ENCODE results near the gene EIPR1. TPM values are rescaled to one million over a fixed set of nuclear protein-coding genes. Genes with fewer than 3 reads are reported as not detected.

The EIPR1 gene
- total RNA-seq, 1 experiment from 2014 or later = 40.4 TPM

GRCh38 chr2:3212061-3212362, 165.6 kb downstream of the EIPR1 start:
- Histone ChIP-seq H3K9me3 (ENCODE audit: insufficient read depth, low read depth) (no peaks in the 10 kb centered on the region), H3K79me2 (ENCODE audit: low read depth) (no peaks in the 10 kb centered on the region), H3K27me3 (ENCODE audit: insufficient read depth, low read depth) (no peaks in the 10 kb centered on the region), H3K27ac (no peak overlapping the region), H2AFZ (no peak overlapping the region), H4K20me1 (ENCODE audit: insufficient read depth) (peaks cover 17% of the 10 kb centered on the region; the same call in 1 of the 2 replicates), H3K4me3 (no peak overlapping the region), H3K4me1 (replicated peaks; ENCODE audit: insufficient read depth) (no peaks in the 10 kb centered on the region), H3K36me3 (ENCODE audit: low read depth) (0 out of 2 replicates have a peak, but pooled peaks cover 6% of the 10 kb centered on the region), H3F3A (ENCODE audit: insufficient read depth, low read depth) (peaks cover 8% of the 10 kb centered on the region; the same call in 1 of the 2 replicates), H3K4me2 (no peak overlapping the region), H3K9me2 (ENCODE audit: insufficient read depth) (no peaks in the 10 kb centered on the region)
- BruUV-seq (replicated peaks) = no TSS peak
- no peak for DNase-seq
- TF ChIP-seq EZH2 (IDR thresholded peaks at IDR 0.05; ENCODE audit: low read depth) (no peak), CTCF (conservative IDR thresholded peaks at IDR 0.05) (no peak)
- ChIA-PET POLR2A (ENCODE audit: unreplicated experiment) (no interaction called here), CTCF (no interaction called here)
- intact Hi-C loops (cut with micrococcal nuclease; ENCODE audit: unreplicated experiment) = no loop called here

GRCh38 chr2:3211256-3212060, 166.2 kb downstream of the EIPR1 start:
- TF ChIP-seq EZH2 (IDR thresholded peaks at IDR 0.05; ENCODE audit: low read depth) (no peak), CTCF (conservative IDR thresholded peaks at IDR 0.05) (no peak)
- Histone ChIP-seq H3K36me3 (ENCODE audit: low read depth) (0 out of 2 replicates have a peak, but pooled peaks cover 6% of the 10 kb centered on the region), H3K9me3 (ENCODE audit: insufficient read depth, low read depth) (no peaks in the 10 kb centered on the region), H3K4me2 (no peak overlapping the region), H3K27ac (no peak overlapping the region), H3K27me3 (ENCODE audit: insufficient read depth, low read depth) (no peaks in the 10 kb centered on the region), H3F3A (ENCODE audit: insufficient read depth, low read depth) (peaks cover 8% of the 10 kb centered on the region; the same call in 1 of the 2 replicates), H3K79me2 (ENCODE audit: low read depth) (no peaks in the 10 kb centered on the region), H2AFZ (no peak overlapping the region), H3K9me2 (ENCODE audit: insufficient read depth) (no peaks in the 10 kb centered on the region), H4K20me1 (ENCODE audit: insufficient read depth) (peaks cover 19% of the 10 kb centered on the region), H3K4me3 (no peak overlapping the region), H3K4me1 (replicated peaks; ENCODE audit: insufficient read depth) (no peaks in the 10 kb centered on the region)
- ChIA-PET POLR2A (ENCODE audit: unreplicated experiment) (no interaction called here), CTCF (no interaction called here)
- intact Hi-C loops (cut with micrococcal nuclease; ENCODE audit: unreplicated experiment) = no loop called here
- DNase-seq = no peak
- no TSS peak for BruUV-seq (replicated peaks)

GRCh38 chr2:3210257-3210656, 167.4 kb downstream of the EIPR1 start:
- Histone ChIP-seq H3K4me3 (no peak overlapping the region), H3K9me3 (ENCODE audit: insufficient read depth, low read depth) (no peaks in the 10 kb centered on the region), H3K27me3 (ENCODE audit: insufficient read depth, low read depth) (no peaks in the 10 kb centered on the region), H4K20me1 (ENCODE audit: insufficient read depth) (peaks cover 11% of the 10 kb centered on the region), H3K36me3 (ENCODE audit: low read depth) (0 out of 2 replicates have a peak, but pooled peaks cover 6% of the 10 kb centered on the region), H3K4me1 (replicated peaks; ENCODE audit: insufficient read depth) (no peaks in the 10 kb centered on the region), H2AFZ (no peak overlapping the region), H3K9me2 (ENCODE audit: insufficient read depth) (no peaks in the 10 kb centered on the region), H3F3A (ENCODE audit: insufficient read depth, low read depth) (peaks cover 8% of the 10 kb centered on the region; the same call in 1 of the 2 replicates), H3K79me2 (ENCODE audit: low read depth) (no peaks in the 10 kb centered on the region), H3K4me2 (no peak overlapping the region), H3K27ac (no peak overlapping the region)
- POLR2A ChIA-PET (ENCODE audit: unreplicated experiment) = no interaction called here
- no TSS peak for BruUV-seq (replicated peaks)
- TF ChIP-seq CTCF (conservative IDR thresholded peaks at IDR 0.05) = no peak
- no peak for TF ChIP-seq EZH2 (IDR thresholded peaks at IDR 0.05; ENCODE audit: low read depth)
- DNase-seq = no peak
- CTCF ChIA-PET = no interaction called here
- intact Hi-C loops (cut with micrococcal nuclease; ENCODE audit: unreplicated experiment) = no loop called here
